GM19351 (cell line): ENCODE measurements around the gene PDCD10.
A peak's percentile ranks its signal among the peaks of the same experiment; 100 is the strongest.

Experiments
- ATAC-seq: cut with Tn5 transposase; IDR thresholded peaks from one replicate; pipeline ENCODE4 v1.9.1; 2021; ENCODE audit warnings: mild to moderate bottlenecking, moderate library complexity; ENCODE audit not compliant: unreplicated experiment

Gene PDCD10

GRCh38 chr3:167735233-167736138, 794 bp upstream of the PDCD10 start, which contains the start of gene SERPINI1:
Gene SERPINI1, plus strand, starts transcription at chr3:167735721. Its CDS starts 53,408 bp downstream, at chr3:167789129.
- ATAC-seq, result peak; percentile 60

DNA sequence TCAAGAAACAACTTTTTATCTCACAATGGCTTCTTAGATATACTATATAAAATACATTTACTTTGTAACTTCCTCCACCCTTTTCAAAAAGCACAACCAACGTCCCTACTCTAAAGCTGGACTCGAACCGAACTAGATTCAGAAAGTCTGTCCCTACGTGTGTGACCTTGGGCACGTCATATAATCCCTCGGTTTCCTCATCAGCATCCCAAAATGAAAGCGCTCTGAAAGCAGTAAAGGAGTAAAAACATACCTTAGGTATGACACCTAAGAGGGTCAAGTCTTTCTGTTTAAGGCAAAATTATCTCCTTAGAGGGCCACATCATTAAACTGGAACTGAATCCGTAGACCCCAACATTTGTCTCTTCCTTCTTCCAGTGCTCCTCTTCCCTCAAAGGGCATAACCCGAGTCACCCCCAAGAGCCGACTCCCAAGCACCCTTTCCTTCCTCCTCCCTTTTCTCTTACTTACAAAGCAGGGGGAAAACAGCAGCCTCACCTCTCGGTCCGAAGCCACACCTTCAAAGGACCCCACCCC, 663 bp downstream of the PDCD10 start:
- ATAC-seq, result no peak

DNA sequence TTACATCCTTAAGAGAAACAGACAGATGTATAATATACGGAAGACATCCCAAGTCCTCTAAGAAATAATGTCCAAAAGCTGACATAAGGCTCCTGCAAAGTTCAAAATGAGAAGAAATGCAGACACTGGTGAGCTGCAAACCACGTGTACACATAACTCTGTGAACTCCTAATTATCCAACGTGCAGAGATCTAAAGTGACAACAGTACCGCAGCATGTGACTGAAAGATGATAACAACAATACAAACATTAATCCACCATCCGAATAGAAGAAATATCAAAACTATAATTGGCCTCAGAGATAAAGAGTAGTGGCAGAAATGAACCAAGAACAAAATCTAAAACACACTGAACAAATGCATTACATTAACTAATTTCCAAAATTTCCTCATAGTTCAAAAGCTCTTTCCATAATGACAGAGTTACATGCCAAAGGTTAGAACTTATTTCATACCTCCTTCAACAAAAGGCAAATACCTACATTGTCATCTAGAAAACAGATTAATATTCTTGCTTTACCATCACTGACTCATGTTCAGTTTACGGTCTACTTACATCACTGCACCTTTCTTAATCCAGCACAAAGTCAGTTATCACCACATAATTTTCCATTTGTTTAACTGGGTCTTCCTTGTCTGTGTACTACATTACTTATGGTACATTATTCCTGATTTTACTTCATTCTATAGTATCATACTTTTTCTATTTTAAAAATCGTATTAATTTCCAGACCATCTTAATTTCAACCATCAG, 2.2 kb downstream of the PDCD10 start:
- ATAC-seq, result no peak

- no peak for ATAC-seq
Observed at GRCh38 chr3:167731393-167731792, 3.3 kb downstream of the PDCD10 start.

GRCh38 chr3:167729591-167729990, 5.1 kb downstream of the PDCD10 start:
- ATAC-seq, result no peak

- no peak for ATAC-seq
Observed at GRCh38 chr3:167728632-167729323, 5.9 kb downstream of the PDCD10 start.

- ATAC-seq, result no peak
Observed at GRCh38 chr3:167728176-167728575, 6.5 kb downstream of the PDCD10 start.

DNA sequence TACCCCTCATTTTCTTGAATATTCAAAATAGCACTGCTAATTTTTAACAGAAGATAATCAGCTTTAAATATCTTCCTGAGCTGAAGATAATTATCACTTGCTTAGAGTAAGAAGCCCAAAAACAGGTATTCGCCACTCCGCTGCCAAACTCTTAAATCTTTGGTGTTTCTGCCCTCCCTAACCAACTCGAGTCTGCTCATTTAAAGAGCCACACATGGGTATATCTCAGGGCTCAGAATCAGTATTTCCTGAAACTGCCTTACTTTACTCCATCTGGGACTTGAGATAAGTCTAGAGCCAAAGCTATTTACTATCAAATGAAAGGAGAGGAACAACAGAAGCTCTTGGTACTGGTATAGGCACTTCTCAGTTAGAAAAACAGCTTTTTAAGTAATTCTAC, 10.8 kb downstream of the PDCD10 start:
- ATAC-seq, result no peak

DNA sequence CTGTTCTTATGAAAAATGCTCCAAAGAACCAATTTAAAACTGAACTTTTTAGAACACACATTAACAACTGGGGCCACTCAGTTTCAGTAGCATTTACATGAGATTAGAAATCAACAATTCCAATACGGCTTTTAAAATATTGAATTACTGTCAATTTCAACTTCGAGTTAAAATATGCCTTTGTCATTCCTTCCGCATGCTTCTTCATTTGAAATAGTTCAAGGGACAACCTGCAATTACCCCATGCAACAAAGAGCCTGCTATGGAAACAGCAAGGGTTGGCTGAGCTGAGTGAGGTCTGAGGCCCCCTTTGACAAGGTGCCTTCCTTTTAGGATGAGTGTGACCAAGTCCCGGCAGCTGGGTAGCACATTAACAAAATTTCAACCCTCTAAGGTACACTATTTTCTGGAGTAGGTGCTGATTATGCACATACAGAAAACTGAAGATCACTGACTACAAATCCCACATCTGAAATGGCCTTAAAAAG, 11.6 kb downstream of the PDCD10 start:
- ATAC-seq, result no peak

- no peak for ATAC-seq
Observed at GRCh38 chr3:167718582-167718981, 16.1 kb downstream of the PDCD10 start.

GRCh38 chr3:167716920-167717319, 17.8 kb downstream of the PDCD10 start:
- ATAC-seq, result no peak

- no peak for ATAC-seq
Observed at GRCh38 chr3:167714871-167715270, 19.8 kb downstream of the PDCD10 start.

DNA sequence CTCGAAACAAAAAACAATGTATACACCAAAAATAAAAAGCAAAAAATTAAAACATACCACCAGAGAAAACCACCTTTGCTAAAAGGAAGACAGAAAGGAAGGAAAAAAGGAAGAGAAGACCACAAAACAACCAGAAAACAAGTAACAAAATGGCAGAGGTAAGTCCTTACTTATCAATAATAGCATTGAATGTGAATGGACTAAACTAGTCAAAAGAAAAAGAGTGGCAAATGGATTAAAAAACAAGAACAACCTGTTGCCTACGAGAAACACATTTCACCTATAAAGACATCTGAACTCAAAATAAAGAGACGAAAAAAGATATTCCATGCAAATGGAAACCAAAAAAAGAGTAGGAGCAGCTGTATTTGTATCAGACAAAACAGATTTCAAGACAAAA, 22.2 kb downstream of the PDCD10 start:
- ATAC-seq, result no peak

DNA sequence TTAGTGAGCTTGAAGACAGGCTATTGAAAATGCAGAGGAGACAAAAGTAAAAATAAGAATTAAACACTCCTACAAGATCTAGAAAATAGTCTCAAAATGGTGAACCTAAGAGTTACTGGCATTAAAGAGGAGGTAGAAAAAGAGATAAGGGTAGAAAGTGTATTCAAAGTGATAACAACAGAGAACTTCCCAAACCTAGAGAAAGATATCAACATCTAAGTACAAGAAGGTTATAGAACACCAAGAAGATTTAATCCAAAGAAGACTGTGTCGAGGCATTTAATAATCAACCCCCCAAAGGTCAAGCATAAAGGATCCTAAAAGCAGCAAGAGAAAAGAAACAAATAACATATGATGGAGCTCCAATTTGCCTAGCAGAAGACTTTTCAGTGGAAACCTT, 23.3 kb downstream of the PDCD10 start:
- ATAC-seq, result no peak

DNA sequence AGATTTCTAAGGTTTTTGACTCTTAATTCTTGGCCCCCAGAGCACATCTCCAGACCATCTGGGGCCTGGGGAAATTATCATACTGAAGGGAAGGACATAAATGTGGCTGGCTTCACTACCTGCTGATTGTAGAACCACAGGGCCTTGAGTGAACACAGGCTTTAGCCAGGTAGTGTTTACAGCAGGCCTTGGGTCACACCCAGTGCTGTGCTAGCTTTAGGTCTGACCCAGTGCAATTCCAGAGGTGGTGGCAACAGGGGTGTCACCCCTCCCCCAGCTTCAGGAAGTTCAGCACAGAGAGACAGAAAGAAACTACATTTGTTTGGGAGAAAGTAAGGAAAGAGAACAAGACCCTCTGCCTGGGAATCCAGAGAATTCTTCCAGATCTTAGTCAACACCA, 24.1 kb downstream of the PDCD10 start:
- no peak for ATAC-seq

- ATAC-seq, result no peak
Observed at GRCh38 chr3:167709690-167710089, 25.0 kb downstream of the PDCD10 start.

GRCh38 chr3:167705840-167706239, 28.9 kb downstream of the PDCD10 start:
- ATAC-seq, result no peak

DNA sequence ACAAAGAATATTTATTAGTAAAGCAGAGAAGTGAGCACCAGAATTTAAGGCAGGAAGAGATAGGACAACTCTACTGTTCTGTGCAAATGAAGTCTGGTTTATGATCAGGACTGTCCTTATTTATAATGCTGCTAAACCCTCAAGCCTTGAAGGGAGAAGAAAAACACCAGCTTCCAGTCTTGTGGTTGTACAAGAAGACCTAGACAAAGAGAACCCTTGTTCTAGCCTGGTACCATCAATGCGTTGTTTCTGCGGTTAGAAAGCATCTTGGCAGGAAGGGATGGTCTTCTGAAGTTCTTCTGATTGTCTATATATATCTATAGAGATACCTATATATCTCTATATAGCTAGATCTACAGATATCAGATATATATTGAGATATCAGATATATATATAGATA, 33.8 kb downstream of the PDCD10 start:
- ATAC-seq, result no peak

- no peak for ATAC-seq
Observed at GRCh38 chr3:167700046-167700445, 34.6 kb downstream of the PDCD10 start.

GRCh38 chr3:167694121-167694520, 40.6 kb downstream of the PDCD10 start:
- ATAC-seq, result no peak

- ATAC-seq, result peak; percentile 100
Observed at GRCh38 chr3:167691366-167691765, 43.3 kb downstream of the PDCD10 start.
